NCI-H774 (cell line): ENCODE measurements around the gene PPP3CA.

Experiments
- DNase-seq: peaks from one replicate; lab custom pipeline; 2025; lab: John Stamatoyannopoulos, UW

The PPP3CA gene

GRCh38 chr4:101331017-101331416 is 16.3 kb downstream of the PPP3CA start:
- DNase-seq = no peak

- no peak for DNase-seq
Measured at GRCh38 chr4:101329592-101329991, 17.7 kb downstream of the PPP3CA start.

- no peak for DNase-seq
Measured at GRCh38 chr4:101328063-101328602, 19.2 kb downstream of the PPP3CA start.

- no peak for DNase-seq
Measured at GRCh38 chr4:101326576-101326975, 20.8 kb downstream of the PPP3CA start.

- DNase-seq = no peak
Measured at GRCh38 chr4:101322743-101323142, 24.6 kb downstream of the PPP3CA start.

- no peak for DNase-seq
Measured at GRCh38 chr4:101321481-101322042, 25.8 kb downstream of the PPP3CA start.

- no peak for DNase-seq
Measured at GRCh38 chr4:101315786-101316185, 31.5 kb downstream of the PPP3CA start.

GRCh38 chr4:101315041-101315440 is 32.3 kb downstream of the PPP3CA start:
- no peak for DNase-seq

- no peak for DNase-seq
Measured at GRCh38 chr4:101309925-101310324, 37.4 kb downstream of the PPP3CA start.

GRCh38 chr4:101307899-101308298 is 39.4 kb downstream of the PPP3CA start:
- DNase-seq = no peak

- no peak for DNase-seq
Measured at GRCh38 chr4:101306764-101307615, 40.3 kb downstream of the PPP3CA start.

- DNase-seq = no peak
Measured at GRCh38 chr4:101306225-101306624, 41.1 kb downstream of the PPP3CA start.

GRCh38 chr4:101304916-101305315 is 42.4 kb downstream of the PPP3CA start:
- DNase-seq = no peak

GRCh38 chr4:101299899-101300540 is 47.3 kb downstream of the PPP3CA start:
- DNase-seq = no peak

GRCh38 chr4:101299021-101299420 is 48.3 kb downstream of the PPP3CA start:
- DNase-seq = no peak

GRCh38 chr4:101295691-101296090 is 51.6 kb downstream of the PPP3CA start:
- DNase-seq = no peak

- no peak for DNase-seq
Measured at GRCh38 chr4:101294597-101294996, 52.7 kb downstream of the PPP3CA start.

GRCh38 chr4:101292901-101293300 is 54.4 kb downstream of the PPP3CA start:
- no peak for DNase-seq

- DNase-seq = no peak
Measured at GRCh38 chr4:101292214-101292613, 55.1 kb downstream of the PPP3CA start.

- DNase-seq = no peak
Measured at GRCh38 chr4:101291198-101291597, 56.1 kb downstream of the PPP3CA start.

- no peak for DNase-seq
Measured at GRCh38 chr4:101290654-101291053, 56.7 kb downstream of the PPP3CA start.

GRCh38 chr4:101289306-101289705 is 58.0 kb downstream of the PPP3CA start:
- no peak for DNase-seq
